ENCODE measurements around the gene MOV10. TPM values are rescaled to one million over a fixed set of nuclear protein-coding genes. Genes with fewer than 3 reads are reported as not detected.
"Not testable (repeated sequence)": the region's sequence is repeated elsewhere in the genome, so short reads cannot be mapped to it uniquely, and the experiment has no call there.

MOV10 gene
- total RNA-seq, 1 donor from 2014 or later: 14.0 TPM

GRCh38 chr1:112708002-112708448, 33.6 kb downstream of the MOV10 start:
- ATAC-seq (no peak), DNase-seq (no peak)
- intact Hi-C loops (cut with micrococcal nuclease): loop anchor here (10.0 kb wide), 1 partner anchor 313 kb away; the partner anchor contains the start of gene CTTNBP2NL

DNA sequence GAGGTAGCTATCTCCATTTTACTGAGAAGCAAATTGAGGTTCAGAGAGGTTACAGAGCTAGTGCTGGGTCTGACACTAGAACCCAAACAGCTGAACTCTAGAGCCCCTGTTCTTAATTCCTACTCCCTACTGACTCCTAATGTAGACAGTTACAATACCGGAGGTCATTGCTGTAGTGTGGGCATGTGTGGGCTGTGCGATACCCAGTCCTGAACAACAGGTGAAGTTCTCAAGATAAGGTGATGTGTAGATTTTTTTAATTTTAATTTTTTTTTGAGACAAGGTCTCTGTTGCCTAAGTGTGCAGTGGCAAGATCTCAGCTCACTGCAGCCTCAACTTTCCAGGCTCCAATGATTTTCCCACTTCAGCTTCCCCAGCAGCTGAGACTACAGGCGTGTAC, 34.0 kb downstream of the MOV10 start:
- no peak for DNase-seq
- no peak for ATAC-seq
- intact Hi-C loops (cut with micrococcal nuclease): loop anchor here (10.0 kb wide), 1 partner anchor 314 kb away; the partner anchor contains the start of gene CTTNBP2NL

DNA sequence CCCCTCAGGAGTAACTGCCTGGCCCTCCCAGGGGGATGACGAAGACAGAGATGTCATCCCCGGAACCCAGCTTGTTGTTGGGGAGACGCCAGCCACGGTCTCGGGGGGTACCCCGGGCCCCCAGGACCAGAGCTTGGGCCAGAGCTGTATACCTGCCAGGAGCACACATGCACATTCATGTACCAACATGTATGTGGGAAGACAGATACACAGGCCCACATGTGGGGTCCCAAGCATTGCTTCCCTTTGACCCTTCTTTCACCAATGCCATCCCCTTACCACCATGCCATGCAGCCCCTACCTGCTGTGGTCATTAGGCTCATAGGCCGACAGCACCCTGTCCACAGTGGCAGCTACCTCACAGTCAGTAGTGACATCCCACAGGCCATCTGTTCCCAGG, 35.7 kb downstream of the MOV10 start:
- ATAC-seq (no peak), DNase-seq (no peak)
- intact Hi-C loops (cut with micrococcal nuclease): no loop called here

DNA sequence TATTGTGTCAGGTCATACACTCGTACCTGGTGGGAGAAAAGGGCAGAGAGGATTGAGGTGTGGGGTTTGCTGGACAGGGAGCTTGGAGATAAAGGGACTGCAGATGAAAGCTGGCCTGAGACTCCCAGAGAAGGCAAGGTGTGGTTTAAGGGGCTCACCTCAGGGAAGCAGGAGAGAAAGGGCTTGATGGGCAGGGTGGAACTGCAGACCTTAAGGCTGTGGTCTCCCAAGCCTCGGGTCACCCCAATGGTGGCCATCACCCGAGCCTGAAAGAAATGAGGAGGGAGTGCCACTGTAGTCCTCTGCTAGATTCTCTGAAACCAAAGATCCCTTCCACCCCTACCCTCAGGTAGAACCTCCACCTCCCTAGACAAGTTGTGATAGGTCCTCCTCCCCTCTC, 36.1 kb downstream of the MOV10 start:
- intact Hi-C loops (cut with micrococcal nuclease): no loop called here
- no peak for ATAC-seq
- DNase-seq: no peak

DNA sequence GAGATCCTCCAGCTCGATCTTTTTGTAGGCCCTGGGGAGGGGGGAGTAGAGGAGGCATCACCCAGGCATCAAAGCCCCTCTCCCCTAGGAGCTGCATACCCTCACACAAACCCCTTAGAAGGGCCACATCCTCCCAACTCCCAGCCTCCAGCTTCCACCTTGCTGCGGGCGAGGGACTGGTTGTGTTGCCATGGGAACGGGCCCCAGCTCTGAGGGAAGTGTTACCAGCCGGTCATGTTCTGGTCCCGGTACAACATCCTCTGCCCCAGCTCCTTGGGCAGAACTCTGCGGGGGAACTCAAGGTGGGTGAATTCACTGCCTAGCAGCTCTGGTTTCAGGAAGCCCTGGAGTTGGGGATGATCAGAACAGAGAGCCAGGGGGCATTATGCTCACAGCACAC, 36.6 kb downstream of the MOV10 start:
- intact Hi-C loops (cut with micrococcal nuclease): no loop called here
- ATAC-seq (no peak), DNase-seq (no peak)

GRCh38 chr1:112711670-112712069, 37.2 kb downstream of the MOV10 start:
- ATAC-seq (no peak), DNase-seq (no peak)
- intact Hi-C loops (cut with micrococcal nuclease): no loop called here

DNA sequence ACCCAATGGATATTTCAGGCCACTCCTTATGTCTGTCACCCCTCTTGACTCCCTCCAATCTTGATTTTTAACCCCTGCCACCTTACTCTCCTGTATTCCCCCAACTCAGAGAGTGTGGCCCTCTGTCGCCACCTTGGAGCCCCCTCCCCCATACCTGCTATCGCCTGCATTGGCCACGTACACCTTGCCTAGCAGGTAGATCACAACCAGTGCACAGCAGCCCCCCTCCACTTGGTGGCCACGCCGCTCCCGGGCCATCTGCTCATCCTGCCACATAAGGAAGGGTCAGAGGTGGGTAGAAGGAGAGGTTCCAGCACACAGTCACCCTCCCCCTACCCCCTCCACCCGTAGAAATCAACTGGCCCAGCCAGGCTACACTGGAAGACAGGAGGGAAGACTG, 37.7 kb downstream of the MOV10 start:
- intact Hi-C loops (cut with micrococcal nuclease): no loop called here
- DNase-seq: no peak
- no peak for ATAC-seq

DNA sequence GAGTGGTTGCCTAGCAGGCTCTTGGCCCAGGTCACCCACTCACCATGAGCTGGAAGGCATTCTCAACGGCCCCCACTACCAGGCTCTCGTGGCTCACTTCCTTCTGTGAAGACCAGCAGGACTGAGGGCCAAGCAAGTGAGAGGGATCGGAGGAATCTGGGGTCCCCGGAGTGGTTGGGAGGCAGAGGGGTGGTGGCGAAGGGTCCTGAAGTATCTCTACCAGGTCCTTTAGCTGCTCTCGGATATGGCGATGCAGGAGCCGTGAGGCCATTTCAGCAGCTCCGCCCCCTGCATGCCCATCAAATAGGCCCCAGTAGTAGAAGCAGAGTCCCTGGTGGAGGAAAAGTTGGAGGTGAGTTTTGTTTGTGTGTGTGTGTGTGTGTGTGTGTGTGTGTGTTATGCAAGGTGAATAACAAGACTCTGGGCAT, 38.3 kb downstream of the MOV10 start:
- intact Hi-C loops (cut with micrococcal nuclease): no loop called here
- DNase-seq (no peak), ATAC-seq (no peak)

DNA sequence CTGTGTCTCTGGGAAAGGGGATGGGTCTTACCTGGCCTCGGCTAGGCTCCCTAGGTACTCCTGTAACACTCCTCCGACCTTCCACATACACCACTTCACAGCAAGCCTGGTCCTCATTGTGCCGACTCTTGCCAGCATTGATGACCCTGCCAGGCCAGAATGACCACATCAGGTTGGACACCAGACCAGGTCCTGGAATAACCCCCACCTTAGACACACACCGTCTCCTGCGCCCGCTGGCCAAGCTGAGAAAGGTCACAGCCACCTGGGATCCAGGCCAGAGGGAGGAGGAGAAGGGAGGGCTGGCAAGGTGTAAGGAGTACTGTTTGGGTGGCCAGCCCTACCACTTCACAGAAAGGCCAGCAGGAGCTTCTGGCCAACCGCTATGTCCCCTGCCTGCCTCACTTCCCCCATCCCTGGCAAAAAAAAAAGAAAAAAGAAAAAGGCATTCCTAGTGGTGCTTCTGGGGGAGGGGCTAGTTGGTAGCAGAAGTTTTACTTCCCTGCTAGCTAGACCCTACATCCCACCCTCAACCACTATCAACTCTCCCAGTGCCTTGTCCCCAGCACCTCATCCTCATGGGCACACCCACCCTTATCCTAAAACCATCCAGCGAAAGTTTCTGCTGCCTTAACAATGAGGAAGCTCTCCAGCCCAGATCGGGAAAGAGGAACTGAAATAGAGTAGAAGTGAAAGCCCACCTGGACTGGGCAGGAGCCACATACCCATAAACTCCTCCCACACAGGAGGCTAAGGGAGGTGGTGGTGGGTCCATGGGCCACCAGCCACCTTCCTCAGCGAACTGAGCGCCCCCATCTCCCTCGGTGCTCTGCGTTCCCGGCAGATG, 39.2 kb downstream of the MOV10 start:
- DNase-seq (peak; percentile 48), ATAC-seq (no peak)
- intact Hi-C loops (cut with micrococcal nuclease): no loop called here

- DNase-seq (peak; percentile 48), ATAC-seq (peak; percentile 14)
These were observed 40.1 kb downstream of the MOV10 start for GRCh38 chr1:112714313-112715263.

GRCh38 chr1:112715264-112716053, 41.0 kb downstream of the MOV10 start, which contains the start of gene PPM1J:
PPM1J (minus strand) TSS chr1:112715332; CDS start chr1:112715301, 31 bp downstream.
- ATAC-seq: peak; percentile 87
- intact Hi-C loops (cut with micrococcal nuclease): loop anchor here (5.0 kb wide), 1 partner anchor 87 kb away; no protein-coding TSS in a partner anchor
- DNase-seq: peak; percentile 99

More at GRCh38 chr1:112714313-112715263, 40.1 kb downstream of the MOV10 start:
- intact Hi-C loops (cut with micrococcal nuclease): loop anchor here (5.0 kb wide), 1 partner anchor 88 kb away; no protein-coding TSS in a partner anchor

GRCh38 chr1:112716133-112716720, 41.8 kb downstream of the MOV10 start:
- ATAC-seq (peak; percentile 78), DNase-seq (peak; percentile 86)
- intact Hi-C loops (cut with micrococcal nuclease): loop anchor here (5.0 kb wide), 1 partner anchor 86 kb away; no protein-coding TSS in a partner anchor

- no peak for ATAC-seq
- intact Hi-C loops (cut with micrococcal nuclease): loop anchor here (5.0 kb wide), 1 partner anchor 85 kb away; no protein-coding TSS in a partner anchor
- DNase-seq: no peak
These were observed 42.9 kb downstream of the MOV10 start for GRCh38 chr1:112717263-112717873.

DNA sequence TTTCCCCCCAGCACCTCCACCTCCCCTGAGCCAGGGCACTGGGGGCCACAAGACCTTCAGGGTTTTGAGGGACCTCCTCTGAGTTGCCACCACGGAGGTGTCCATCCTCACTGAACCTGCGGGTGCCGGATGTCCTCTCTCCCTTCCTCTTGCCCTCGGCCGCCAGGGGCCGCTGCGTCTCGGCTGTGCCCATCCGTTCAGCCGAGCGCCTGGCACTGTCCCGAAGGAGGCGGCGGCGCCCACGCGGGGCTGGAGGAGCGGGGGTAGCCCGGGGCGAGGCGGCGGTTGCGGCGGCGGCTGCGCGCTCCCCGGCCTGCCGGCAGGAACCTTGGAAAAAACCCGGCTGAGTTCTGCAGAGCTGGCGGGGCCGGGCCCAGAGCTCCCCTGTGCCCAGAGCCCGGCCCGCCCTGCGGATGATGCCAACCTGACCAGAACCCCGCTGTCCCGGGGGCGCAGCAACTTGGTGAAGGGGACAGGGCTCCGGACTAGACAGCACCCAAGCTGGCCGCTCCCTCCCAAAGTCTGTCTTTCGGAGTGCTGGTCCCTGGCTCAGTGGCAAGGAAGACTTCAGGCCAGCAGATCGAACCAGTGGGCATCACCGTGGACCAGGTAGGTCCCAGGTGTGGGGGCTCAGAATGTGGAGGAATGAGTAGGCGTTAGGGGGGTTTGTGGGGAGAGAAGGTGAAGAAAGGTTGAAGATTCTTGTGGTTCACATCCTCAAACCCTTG, 44.4 kb downstream of the MOV10 start:
- intact Hi-C loops (cut with micrococcal nuclease): loop anchor here (5.0 kb wide), 1 partner anchor 83 kb away; no protein-coding TSS in a partner anchor
- DNase-seq: peak; percentile 88
- peak; percentile 8 for ATAC-seq

DNA sequence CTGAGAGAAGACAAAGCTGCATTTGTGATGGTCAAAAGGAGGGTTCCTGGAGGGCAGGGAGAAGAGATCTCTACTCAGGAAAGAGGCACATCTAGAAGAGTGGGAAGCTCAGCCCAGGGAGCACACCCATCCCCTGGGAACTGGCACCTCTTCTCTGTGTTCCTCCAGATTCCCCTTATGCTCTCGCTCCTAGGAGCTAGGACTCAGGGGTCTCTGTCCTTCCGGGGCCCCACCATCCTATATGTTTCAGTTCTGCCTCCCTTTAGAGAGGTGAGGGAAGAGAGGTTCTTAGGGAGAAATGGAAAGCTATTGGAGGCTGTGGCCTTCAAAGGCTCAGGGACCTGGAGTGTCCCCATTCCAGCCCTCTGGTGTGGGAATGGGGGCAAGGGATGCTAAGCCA, 45.2 kb downstream of the MOV10 start:
- DNase-seq (no peak), ATAC-seq (no peak)
- intact Hi-C loops (cut with micrococcal nuclease): loop anchor here (5.0 kb wide), 1 partner anchor 83 kb away; no protein-coding TSS in a partner anchor

GRCh38 chr1:112720800-112721199, 46.3 kb downstream of the MOV10 start:
- DNase-seq (no peak), ATAC-seq (no peak)
- intact Hi-C loops (cut with micrococcal nuclease): no loop called here

- ATAC-seq; intact Hi-C loops (cut with micrococcal nuclease); DNase-seq: not testable (repeated sequence)
These were observed 46.8 kb downstream of the MOV10 start for GRCh38 chr1:112721294-112721693.

Measured in left ventricle myocardium superior (tissue), 1 donor.